Heart left ventricle (tissue), 13 donors: ENCODE data around the gene TTBK2.

Source experiments
- CTCF ChIP-seq, 12 donors: fragments of 200-600 bp; sonication (generic) in 4 of 12; IDR thresholded peaks; one replicate each; pipeline versions ENCODE4 v1.5.0 to v1.8.0; 2018 to 2022; ENCODE audit warnings: antibody characterized with exemption in 12 of 12, mild to moderate bottlenecking in 5 of 12
- POLR2A ChIP-seq, 2 donors: fragments of 450-650 bp; IDR thresholded peaks; one replicate each; pipeline ENCODE4 v1.6.1; 2017; ENCODE audit warnings: antibody characterized with exemption in 2 of 2, mild to moderate bottlenecking in 2 of 2, moderate library complexity in 2 of 2
- donor health status: ischemic (EF 13 %, LVEDD 7.1; RV severe dilation, severe dysfunction).
- donor health status: DM: no; HTN: yes; CAD: no.
- donor health status: DM: no; HTN: no; CAD: no.
- donor health status: ischemic (EF 25% LVEDD 6.9; RV normal size, moderate dysfunction).
- donor health status: ischemic (EF 25% LVEDD 5.7; RV mildly dilated, moderate dysfunction).
- donor health status: ischemic (EF 35%, LVEDD 5.7; RV mildly dilated, moderate dysfunction).
- donor health status: nonischemic (EF 11% LVEDD 7.7; RV severe dilation, severe dysfunction).
- donor health status: DM: yes; HTN: yes; CAD: no.
- donor health status: PGD.
- donor health status: ischemic (EF 29% LVEDD 5.4; RV normal size, mild dysfunction).
- donor health status: nonischemic (EF 23%, LVEDD 6.1; RV moderate dilation, normal function).

- TF ChIP-seq CTCF (IDR thresholded peaks at IDR 0.05), result no peak
- no peak for TF ChIP-seq POLR2A (IDR thresholded peaks at IDR 0.05)
Measured at GRCh38 chr15:42825599-42825998, 95.0 kb downstream of the TTBK2 start.
